RWPE1 (cell line): ENCODE data around the gene SLC2A11.

Source experiments
- CTCF ChIA-PET: fragments of 350-600 bp; sonication (Branson Sonifier 250); formaldehyde crosslinking; extraction: SDS; loops from one replicate; lab custom pipeline; 2021; lab: Yijun Ruan, JAX
- POLR2A ChIA-PET: fragments of 400-600 bp; formaldehyde crosslinking; extraction: SDS; loops from one replicate; lab custom pipeline; 2020; ENCODE audit warnings: antibody characterized with exemption; ENCODE audit not compliant: low non-redundant PET; lab: Yijun Ruan, JAX
- DNase-seq: peaks from one replicate; pipeline ENCODE4 v3.0.0; 2012; ENCODE audit warnings: low spot score
- H3K27ac ChIP-seq: fragments of 450-650 bp; 2 replicates; pipeline ENCODE4 v1.5.1; 2017
- TF ChIP-seq, protein P1 (sequence below): fragments of 450-650 bp; conservative IDR thresholded peaks from 2 replicates; pipeline ENCODE4 v1.5.1; 2017; ENCODE audit warnings: low read depth, mild to moderate bottlenecking

Gene SLC2A11

DNA sequence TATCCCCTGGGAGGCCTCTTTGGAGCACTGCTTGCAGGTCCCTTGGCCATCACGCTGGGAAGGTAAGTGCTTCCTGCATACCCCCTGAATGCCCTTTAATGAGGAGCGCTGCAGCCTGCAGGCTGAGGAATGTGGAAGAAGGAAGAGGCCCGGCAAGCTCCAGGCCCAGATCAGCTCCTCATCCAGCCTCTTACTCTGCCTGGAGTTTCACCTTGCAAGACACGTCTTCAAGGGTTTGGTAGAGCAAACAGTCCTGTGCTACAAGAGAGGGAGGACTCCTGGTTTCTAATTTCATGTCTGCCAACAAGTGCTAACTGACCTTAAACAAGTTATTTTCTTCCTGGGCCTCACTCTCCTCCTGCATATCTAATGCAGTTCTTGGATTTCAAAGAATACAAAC lies 10.9 kb downstream of the SLC2A11 start:
- H3K27ac ChIP-seq: no peak overlapping the region
- TF ChIP-seq, protein P1, sequence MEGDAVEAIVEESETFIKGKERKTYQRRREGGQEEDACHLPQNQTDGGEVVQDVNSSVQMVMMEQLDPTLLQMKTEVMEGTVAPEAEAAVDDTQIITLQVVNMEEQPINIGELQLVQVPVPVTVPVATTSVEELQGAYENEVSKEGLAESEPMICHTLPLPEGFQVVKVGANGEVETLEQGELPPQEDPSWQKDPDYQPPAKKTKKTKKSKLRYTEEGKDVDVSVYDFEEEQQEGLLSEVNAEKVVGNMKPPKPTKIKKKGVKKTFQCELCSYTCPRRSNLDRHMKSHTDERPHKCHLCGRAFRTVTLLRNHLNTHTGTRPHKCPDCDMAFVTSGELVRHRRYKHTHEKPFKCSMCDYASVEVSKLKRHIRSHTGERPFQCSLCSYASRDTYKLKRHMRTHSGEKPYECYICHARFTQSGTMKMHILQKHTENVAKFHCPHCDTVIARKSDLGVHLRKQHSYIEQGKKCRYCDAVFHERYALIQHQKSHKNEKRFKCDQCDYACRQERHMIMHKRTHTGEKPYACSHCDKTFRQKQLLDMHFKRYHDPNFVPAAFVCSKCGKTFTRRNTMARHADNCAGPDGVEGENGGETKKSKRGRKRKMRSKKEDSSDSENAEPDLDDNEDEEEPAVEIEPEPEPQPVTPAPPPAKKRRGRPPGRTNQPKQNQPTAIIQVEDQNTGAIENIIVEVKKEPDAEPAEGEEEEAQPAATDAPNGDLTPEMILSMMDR: no peak
- DNase-seq: no peak
- CTCF ChIA-PET: no interaction called here
- POLR2A ChIA-PET: no interaction called here

DNA sequence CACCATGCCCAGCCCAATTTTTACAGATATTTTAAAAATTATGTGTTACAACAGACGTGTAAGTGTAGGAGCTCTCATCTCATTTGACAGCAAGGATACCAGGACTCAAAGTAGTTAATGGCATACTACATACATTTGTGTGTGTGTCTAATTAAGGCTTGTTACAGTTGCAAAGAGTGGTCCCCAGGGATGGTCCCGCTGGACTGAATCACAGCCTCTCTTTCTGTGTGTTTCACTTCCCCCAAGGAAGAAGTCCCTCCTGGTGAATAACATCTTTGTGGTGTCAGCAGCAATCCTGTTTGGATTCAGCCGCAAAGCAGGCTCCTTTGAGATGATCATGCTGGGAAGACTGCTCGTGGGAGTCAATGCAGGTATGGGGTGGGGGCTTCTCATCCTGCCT lies 17.2 kb downstream of the SLC2A11 start:
- ChIA-PET POLR2A (no interaction called here), CTCF (no interaction called here)
- no peak overlapping the region for H3K27ac ChIP-seq
- DNase-seq: no peak
- TF ChIP-seq, protein P1: no peak

DNA sequence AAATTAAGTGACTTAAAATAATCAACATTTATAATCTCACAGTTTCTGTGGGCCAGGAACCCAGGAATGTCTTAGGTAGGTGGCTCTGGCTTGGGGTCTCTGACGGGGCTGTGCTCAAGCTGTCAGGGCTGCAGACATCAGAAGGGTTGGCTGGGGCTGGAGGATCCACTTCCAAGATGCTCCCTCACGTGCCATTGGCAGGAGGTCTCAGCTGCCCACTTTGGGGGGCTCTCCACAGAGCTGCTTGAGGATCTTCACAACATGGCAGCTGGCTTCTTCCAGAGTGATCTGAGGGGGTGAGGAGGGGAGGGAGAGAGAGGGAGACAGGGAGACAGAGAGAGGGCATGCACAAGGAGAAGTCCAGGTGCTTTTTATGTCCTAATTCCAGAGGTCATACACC lies 18.1 kb downstream of the SLC2A11 start:
- TF ChIP-seq, protein P1: no peak
- ChIA-PET POLR2A (no interaction called here), CTCF (no interaction called here)
- DNase-seq: no peak
- no peak overlapping the region for H3K27ac ChIP-seq

DNA sequence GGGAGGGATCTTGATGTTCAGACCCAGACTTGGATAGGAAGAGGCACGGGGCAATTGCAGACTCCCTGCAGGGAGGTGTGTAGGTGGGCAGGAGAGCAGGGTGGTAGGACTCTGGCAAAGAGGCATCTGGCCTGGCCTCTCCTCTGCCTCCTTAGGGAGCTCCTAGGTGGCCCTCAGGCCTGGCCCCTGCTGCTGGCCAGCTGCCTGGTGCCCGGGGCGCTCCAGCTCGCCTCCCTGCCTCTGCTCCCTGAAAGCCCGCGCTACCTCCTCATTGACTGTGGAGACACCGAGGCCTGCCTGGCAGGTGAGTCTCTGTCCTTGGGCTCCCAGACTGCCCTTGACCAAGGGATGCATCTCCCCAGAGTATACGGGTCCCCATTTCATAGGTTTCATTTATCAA lies 19.9 kb downstream of the SLC2A11 start:
- no peak for DNase-seq
- no peak overlapping the region for H3K27ac ChIP-seq
- TF ChIP-seq, protein P1: no peak
- POLR2A ChIA-PET: interaction anchor here (0.6 kb wide), 1 partner anchor 323 kb away, joined by 7 read pairs; no protein-coding TSS in a partner anchor
- CTCF ChIA-PET: no interaction called here

DNA sequence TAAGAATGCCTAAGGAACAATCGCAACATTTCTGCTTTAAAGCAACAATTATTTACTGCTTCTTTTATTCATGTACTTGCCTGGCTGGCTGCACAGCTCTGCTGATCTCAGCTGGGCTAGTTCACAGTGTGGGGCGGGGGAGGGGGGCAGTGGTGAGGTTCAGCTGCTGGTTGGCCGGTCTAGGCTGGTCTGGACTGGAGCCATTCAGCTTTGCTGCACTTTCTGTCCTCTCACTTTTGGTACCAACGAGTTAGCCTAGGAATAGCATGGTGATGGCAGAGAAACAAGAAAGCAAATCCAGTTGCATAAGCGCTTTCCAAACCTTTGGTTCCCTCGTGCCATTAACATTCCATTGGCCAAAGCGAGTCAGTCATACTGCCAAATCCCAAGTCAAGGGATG lies 20.5 kb downstream of the SLC2A11 start:
- TF ChIP-seq, protein P1: no peak

DNA sequence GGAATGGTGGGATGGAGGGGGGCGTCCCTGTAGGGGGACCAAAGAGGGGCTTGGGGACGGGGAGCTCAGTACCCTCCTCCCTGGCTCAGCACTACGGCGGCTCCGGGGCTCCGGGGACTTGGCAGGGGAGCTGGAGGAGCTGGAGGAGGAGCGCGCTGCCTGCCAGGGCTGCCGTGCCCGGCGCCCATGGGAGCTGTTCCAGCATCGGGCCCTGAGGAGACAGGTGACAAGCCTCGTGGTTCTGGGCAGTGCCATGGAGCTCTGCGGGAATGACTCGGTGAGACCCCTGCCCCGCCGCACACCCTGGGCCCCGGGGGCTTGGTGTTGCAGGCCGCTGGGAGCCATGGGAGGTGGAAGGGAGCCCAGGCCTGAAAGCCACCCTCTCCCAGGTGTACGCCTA lies 24.7 kb downstream of the SLC2A11 start:
- ChIA-PET POLR2A (no interaction called here), CTCF (no interaction called here)
- H3K27ac ChIP-seq: no peak overlapping the region
- TF ChIP-seq, protein P1: no peak
- no peak for DNase-seq

More for the DNA sequence above, 20.5 kb downstream of the SLC2A11 start:
- DNase-seq: no peak
- CTCF ChIA-PET: no interaction called here
- H3K27ac ChIP-seq: no peak overlapping the region
- POLR2A ChIA-PET: interaction anchor here (0.6 kb wide), 1 partner anchor 323 kb away, joined by 7 read pairs; no protein-coding TSS in a partner anchor
